Hepatocyte (in vitro differentiated cells): ENCODE results near the gene RBM28.

Experiments
- CTCF ChIP-seq: fragments of 200-600 bp; sonication (generic); IDR thresholded peaks from 2 replicates; pipeline ENCODE4 v1.5.1; 2016; ENCODE audit warnings: antibody characterized with exemption, mild to moderate bottlenecking; ENCODE audit not compliant: poor library complexity
- EZH2 ChIP-seq: fragments of 200-600 bp; sonication (generic); IDR thresholded peaks from 2 replicates; pipeline ENCODE4 v1.6.1; 2016; ENCODE audit warnings: antibody characterized with exemption, mild to moderate bottlenecking, borderline replicate concordance
- EZH2phosphoT487 ChIP-seq: fragments of 200-600 bp; sonication (generic); IDR thresholded peaks from one replicate; pipeline ENCODE4 v1.6.1; 2018; ENCODE audit warnings: antibody characterized with exemption, mild to moderate bottlenecking, low read depth, moderate library complexity; ENCODE audit not compliant: unreplicated experiment, severe bottlenecking

- TF ChIP-seq CTCF, result no peak
- TF ChIP-seq EZH2, result no peak
- no peak for TF ChIP-seq EZH2phosphoT487
Observed at GRCh38 chr7:128270826-128271272, 72.9 kb downstream of the RBM28 start.
